AG04449 (cell line): ENCODE data around the gene ASPRV1.

Source experiments
- CTCF ChIA-PET: fragments of 350-600 bp; formaldehyde crosslinking; extraction: SDS; loops from one replicate; lab custom pipeline; 2021; ENCODE audit warnings: antibody characterized with exemption; lab: Yijun Ruan, JAX
- POLR2A ChIA-PET: fragments of 400-600, 350-600 bp; formaldehyde crosslinking; extraction: SDS; loops from one replicate; lab custom pipeline; 2020; ENCODE audit warnings: antibody characterized with exemption, inconsistent platforms; lab: Yijun Ruan, JAX
- DNase-seq: peaks from one replicate; pipeline ENCODE4 v3.0.0-alpha.2; 2010; ENCODE audit warnings: low read depth, low spot score
- H3K4me3 ChIP-seq: 2 replicates; pipeline ENCODE4 v1.5.1; 2011; ENCODE audit warnings: low read depth, mild to moderate bottlenecking, control low read depth, low read length
- CTCF ChIP-seq: IDR thresholded peaks from one replicate; pipeline ENCODE4 v1.5.1; 2011; ENCODE audit warnings: mild to moderate bottlenecking, moderate library complexity, low read length, control low read depth, inconsistent platforms; ENCODE audit not compliant: insufficient read depth; ENCODE audit errors: missing control alignments

ASPRV1 gene

DNA sequence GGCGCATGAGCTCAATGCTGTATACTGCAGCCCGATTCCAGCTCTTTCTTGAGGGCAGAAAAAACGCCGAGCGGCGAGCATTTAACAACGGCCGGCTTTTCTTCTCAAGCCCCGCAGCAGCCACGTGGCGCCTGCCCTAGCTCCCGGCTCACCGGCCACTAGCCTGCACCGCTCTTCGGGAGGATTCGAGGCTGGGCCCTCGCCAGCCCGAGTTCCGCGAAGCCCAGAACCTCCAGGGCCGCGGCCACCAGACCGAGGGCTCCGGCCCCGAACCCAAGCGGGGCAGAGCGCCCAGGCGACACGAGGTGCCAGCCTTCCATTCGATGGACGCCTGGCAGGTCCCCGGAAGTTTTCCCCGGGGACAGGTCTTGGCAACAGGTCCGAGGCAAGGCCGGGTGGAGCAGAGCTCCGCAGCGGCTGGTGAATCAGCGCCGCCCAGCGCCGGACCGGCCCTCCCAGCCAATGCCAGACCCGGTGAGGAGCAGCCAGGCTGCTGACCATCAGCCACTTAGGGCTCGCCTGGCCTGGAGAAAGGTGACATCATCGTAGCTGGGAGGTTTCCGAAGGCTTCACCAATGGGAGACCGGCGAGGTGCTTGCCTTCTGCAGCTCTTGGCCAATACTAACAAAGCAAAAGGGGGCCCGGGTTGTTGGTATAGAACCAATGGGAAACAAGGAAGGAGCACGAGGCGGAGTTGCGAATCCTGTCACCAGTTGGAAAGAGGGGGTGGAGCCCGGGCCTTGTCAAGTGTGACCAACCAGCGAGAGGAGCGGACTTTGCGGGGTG is 47.1 kb downstream of the ASPRV1 start:
- H3K4me3 ChIP-seq = peak overlapping the region; percentile 74
- POLR2A ChIA-PET = interaction anchor here (0.5 to 2.6 kb wide), 32 partner anchors 17 to 379 kb away, joined by 3 to 23 read pairs (median 4); partner anchors contain the start of genes ANXA4, C2orf42, PCBP1 and PCYOX1
- CTCF ChIA-PET = interaction anchor here (0.7 to 4.8 kb wide), 29 partner anchors 12 to 703 kb away, joined by 3 to 146 read pairs (median 4); partner anchors contain the start of genes FAM136A, PCBP1, PCYOX1 and SNRNP27
- DNase-seq = peak; percentile 100
- TF ChIP-seq CTCF = peak; percentile 46

DNA sequence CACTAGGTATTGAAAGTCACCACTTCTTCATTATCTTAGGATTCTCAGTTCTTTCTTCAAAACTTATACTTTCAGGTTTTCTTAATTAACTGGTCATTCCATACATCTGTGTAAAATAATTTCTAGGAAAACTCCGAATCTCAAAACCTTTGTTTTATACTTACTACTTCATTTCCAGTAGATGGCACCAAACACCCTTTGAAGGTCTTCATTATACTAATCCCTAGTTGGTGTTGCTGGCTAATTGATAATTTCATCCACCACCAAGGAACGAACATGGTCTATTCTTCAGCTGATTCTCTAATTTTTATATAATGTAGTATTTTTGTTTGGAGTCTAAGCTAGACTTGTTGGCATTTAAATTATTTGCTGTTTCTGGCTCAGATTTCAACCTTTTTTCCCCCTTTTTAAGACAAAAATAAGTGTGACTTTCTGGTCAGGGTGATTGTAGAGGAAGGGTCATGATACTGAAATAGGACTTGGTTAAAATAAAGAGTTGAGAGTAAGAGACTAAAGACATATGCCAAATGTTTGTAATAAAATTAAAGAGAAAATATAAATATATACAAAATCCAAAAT is 49.4 kb downstream of the ASPRV1 start:
- POLR2A ChIA-PET = interaction anchor here (0.5 kb wide), 1 partner anchor 251 kb away, joined by 3 read pairs; no protein-coding TSS in a partner anchor
- no peak overlapping the region for H3K4me3 ChIP-seq
- no peak for TF ChIP-seq CTCF
- CTCF ChIA-PET = interaction anchor here (0.6 to 4.8 kb wide), 34 partner anchors 10 to 390 kb away, joined by 3 to 146 read pairs (median 5); partner anchors contain the start of genes C2orf42, FAM136A, PCBP1 and PCYOX1
- no peak for DNase-seq
